ENCODE measurements around the gene SOX1. TPM values are rescaled to one million over a fixed set of nuclear protein-coding genes. Genes with fewer than 3 reads are reported as not detected.

SOX1 gene
- total RNA-seq, result not detected in 2 replicates

DNA sequence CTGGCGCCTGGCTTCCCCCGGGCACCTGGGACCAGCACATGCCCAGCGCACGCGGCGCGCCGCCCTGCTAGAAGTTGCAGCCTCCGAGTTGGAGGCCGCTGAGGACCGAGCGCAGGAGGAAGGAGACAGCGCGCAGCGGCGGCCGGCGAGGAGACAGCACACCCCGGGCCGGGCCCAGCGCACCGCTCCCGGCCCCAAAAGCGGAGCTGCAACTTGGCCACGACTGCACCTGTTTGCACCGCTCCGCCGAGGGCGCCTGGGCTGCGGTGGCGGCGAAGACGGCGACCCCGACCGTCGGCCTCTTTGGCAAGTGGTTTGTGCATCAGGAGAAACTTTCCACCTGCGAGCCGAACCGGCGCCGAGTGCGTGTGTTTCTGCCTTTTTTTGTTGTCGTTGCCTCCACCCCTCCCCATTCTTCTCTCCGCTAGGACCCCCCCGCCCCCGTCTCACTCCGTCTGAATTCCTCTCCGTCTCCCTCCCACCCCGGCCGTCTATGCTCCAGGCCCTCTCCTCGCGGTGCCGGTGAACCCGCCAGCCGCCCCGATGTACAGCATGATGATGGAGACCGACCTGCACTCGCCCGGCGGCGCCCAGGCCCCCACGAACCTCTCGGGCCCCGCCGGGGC lies at the start of gene SOX1:
Gene SOX1 (plus strand): TSS at position 34 of the 626 bp plus-strand sequence. CDS start 510 bp downstream, at position 544.

